GM19351 (cell line): ENCODE results near the gene OSCAR.
A peak's percentile ranks its signal among the peaks of the same experiment; 100 is the strongest.
"Not testable (repeated sequence)": the region's sequence is repeated elsewhere in the genome, so short reads cannot be mapped to it uniquely, and the experiment has no call there.

Experiments used
- ATAC-seq: cut with Tn5 transposase; IDR thresholded peaks from one replicate; pipeline ENCODE4 v1.9.1; 2021; ENCODE audit warnings: mild to moderate bottlenecking, moderate library complexity; ENCODE audit not compliant: unreplicated experiment

OSCAR gene

DNA sequence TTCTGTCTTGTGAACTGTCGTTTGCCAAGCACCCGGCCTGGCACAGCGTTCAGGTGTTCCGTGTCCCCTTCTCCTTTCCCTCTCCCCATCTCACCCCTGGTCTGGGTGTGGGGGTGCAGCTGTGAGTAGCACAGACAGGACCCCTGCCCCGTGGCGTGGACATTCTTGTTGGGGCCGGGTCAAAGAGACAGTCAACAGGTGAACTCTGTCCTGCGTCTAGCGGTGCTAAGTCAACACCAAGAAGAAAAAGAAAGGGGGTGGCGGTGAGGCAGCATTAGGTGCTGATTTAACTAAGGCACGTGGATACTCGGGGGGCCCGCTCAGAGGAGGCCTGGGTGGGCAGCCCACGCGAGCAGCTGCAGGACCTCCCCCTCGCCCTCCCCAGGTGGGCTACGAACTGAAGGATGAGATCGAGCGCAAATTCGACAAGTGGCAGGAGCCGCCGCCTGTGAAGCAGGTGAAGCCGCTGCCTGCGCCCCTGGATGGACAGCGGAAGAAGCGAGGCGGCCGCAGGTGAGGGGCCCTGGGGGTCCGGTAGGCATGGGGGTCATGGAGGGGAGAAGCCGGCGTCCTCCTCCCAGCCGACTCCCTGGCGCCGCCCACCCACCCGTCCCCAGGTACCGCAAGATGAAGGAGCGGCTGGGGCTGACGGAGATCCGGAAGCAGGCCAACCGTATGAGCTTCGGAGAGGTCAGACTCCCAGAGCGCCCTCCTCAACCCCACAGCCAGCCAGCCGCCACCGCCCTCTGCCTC lies 27.3 kb upstream of the OSCAR start:
- no peak for ATAC-seq

DNA sequence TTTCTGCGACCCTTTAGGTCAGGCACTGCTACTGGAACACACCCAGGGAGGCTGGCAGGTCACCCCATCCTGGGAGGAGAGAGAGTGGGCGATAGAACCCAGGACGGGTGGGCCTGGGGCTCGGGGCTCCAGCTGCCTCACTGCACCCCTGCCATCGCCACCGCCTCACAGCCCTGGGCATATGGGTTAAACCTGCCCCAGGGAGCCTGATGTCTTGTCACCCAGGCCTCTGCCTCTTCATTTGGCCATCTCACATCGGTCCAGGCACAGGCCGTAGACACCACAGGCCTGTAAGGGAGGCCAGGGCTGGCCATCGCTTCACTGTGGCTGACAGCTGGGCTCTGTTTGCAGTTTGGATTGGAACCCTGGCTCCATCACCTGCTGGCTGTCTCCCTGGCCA lies 25.1 kb upstream of the OSCAR start:
- no peak for ATAC-seq

DNA sequence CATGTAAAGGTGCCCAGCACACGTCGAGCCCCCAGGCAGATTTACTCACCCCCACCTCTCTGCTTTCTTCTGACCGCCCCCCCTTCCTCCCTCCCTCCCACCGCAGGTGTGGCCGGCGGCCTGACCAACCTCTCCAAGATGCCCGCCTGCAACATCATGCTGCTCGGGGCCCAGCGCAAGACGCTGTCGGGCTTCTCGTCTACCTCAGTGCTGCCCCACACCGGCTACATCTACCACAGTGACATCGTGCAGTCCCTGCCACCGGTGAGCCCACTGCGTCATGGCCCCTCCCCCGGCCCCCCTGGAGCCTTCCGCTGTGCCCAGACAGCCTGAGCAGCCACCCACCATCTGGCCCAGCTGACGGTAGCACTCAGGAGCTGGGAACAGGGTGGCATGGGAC lies 23.8 kb upstream of the OSCAR start:
- no peak for ATAC-seq

DNA sequence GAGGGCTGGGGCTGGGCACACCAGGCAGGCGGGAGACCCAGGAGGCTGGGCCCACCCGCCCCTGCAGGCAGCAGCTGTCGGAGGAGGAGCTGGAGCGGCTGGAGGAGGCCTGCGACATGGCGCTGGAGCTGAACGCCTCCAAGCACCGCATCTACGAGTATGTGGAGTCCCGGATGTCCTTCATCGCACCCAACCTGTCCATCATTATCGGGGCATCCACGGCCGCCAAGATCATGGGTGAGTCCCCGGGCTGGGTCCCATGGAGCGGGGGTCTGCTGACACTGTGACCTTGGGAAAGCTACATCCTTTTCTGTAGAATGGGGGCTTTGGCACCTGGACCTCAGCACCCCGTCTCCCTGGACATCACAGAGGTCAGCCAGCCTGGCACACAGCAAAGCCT lies 23.1 kb upstream of the OSCAR start:
- ATAC-seq: no peak

DNA sequence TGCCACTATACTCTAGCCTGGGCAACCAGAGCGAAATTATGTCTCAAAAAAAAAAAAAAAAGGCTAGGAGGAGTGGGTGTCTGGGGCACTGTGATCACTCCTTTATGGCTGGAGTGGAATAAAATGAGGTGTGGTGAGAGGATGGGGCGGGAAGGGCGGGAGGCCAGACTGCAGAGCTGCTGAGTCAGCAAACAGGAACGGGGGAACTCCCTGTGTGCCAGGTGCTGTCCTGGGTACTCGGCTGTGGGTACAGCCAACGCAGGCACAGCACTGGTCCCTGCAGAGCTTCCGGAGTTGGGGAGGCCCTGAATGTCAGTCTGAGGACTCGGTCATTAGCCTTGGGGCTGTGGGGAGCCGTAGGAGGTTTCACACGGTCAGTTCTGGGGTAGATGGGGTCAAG lies 20.7 kb upstream of the OSCAR start:
- no peak for ATAC-seq

DNA sequence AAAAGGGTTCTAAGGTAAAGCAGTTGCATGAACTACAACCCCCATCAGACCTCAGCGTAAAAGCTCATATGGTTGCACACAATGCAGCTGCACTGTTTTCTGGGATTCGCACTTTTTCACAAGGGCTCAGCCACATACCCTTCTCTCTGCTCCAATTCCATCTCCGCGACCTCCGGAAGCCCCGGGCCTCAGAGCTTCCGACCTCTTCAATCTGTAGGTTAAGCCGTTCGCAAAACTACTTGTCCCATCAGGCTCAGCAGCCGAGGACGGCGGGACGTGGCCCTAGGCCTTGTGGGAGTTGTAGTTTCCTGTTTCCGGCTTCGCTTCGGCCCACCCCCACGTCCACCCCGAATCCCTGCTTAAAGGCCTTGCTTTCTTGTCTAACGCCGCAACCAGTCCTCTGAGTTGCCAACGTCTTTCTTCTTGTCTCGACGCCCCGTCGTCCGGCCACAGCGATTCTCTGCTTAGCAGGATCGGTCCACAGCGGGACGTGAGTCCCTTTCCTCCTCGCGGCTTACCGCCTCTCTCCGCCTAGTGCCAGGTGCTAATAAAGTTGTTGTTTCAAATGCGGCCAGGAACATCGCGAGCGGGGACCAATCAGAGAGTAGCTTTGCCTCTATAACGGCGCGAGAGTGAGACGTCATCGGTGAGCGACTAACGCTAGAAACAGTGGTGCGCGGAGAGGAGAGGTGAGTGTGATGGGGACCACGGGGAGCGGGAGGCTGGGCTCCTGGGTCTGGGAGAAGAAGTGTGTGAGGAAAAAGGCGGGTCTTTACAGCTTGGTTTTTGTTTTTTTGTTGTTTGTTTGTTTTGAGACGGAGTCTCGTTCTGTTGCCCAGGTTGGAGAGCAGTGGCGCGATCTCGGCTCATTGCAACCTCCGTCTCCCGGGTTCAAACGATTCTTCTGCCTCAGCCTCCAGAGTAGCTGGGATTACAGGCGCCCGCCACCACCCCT lies 14.8 kb upstream of the OSCAR start, which contains the start of the genes PRPF31 and TFPT:
PRPF31 (plus strand) TSS at position 646 of the 955 bp plus-strand sequence. CDS start 2,525 bp downstream, outside the sequence.
TFPT (minus strand) TSS at position 549 of the 955 bp plus-strand sequence; CDS start at position 161, 388 bp downstream.
- ATAC-seq: peak; percentile 86

DNA sequence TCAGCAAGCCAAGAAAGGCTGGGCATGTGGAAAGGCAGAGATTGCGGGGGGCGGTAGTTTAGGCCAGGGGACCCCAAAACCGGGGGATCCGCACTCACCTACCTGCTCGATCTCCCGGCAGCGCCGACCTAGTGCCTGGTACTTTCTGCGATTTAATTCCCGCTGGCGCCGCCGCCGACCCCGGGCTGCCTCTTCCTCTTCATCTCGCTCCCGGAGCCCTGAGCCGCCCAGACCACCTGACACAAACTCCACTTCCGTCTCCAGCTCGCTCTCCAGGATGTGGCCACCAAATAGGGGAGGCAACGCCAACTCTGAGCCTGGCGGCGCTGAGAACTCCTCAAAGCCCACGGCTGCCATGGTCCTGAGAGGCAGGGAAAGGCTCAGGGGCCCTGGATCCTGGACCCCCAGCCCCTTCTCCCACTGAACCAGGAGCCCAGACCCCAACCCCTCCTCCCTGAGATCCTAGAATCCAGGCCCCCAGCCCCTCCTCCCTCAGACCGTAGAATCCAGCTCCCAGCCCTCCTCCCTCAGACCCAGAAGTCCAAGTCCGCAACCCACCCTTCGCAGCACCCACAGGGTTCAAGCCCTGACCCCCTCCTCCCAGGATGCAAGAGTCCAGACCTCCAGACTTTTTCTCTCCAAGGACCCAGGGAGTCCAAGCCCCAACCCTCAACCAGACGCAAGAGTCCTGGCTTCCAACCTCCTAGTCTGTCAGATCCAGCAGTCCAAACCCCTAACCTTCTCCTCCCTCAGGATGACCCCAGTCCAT lies 13.9 kb upstream of the OSCAR start:
- ATAC-seq: no peak

DNA sequence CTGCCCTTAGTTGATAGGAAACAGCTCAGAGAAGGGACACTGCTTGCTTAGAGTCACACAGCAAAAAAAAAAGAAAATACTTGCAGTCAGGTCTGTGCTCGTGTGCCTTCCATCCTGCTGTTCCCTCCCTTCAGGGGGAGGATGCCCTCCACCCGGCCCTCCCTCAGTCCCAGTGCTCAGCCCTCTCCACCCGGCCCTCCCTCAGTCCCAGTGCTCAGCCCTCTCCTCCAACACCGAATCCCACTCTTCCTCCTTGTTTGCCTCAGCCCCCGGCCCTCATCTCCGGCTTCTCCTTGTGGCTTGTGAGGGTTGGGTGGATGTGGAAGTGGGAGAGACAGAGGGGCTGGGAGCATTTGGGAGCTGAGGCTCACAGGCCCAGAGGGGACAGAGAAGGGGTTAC lies 9.0 kb upstream of the OSCAR start:
- ATAC-seq: no peak

DNA sequence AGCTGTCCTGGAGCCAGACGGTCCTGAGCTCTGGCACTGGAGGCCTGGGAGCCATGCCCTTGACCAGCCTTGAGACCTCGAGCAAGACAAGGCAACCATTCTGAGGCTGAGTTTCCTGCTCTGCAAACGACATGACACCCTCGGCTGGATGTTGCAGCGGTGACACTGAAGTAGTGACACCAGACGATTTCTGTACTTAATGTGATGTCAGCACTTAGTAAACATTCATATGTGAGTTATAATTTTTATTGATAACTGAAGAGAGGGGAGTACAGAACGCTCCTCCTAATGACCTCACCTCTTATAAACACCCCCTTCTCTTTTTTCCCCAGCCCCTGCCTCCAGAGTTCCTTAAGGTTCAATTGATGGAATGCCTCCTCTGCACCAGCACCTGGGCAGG lies 7.9 kb upstream of the OSCAR start:
- no peak for ATAC-seq

DNA sequence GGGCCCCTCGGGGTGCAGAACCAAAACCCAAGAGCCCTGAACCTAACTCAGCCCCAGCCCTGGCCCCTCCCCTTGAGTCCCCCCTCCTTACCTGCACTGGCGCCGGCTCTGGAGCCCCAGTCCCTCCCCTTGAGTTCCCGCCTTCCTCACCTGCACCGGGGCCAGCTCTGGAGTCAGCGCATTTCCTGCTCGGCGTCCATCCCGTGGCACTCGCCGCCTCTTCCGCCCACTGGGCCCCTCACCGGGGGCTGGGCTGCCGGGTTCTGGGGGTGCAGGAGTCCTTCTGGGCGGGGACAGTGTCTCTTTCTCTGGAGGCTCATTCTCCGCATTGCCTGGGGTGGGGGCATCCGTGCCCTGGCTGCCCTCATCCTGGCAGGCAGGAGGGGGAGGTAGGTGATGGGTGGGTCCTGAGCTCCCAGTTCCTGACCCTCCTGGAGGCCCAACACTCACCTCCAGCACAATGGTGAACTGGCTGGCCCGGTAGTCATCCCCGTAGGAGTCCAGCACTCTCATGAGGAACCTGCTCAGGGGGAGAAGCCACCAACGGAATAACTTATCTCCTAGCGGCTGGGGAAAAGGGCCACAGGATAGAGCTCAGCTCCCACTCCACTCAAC lies 7.4 kb upstream of the OSCAR start:
- ATAC-seq: no peak

DNA sequence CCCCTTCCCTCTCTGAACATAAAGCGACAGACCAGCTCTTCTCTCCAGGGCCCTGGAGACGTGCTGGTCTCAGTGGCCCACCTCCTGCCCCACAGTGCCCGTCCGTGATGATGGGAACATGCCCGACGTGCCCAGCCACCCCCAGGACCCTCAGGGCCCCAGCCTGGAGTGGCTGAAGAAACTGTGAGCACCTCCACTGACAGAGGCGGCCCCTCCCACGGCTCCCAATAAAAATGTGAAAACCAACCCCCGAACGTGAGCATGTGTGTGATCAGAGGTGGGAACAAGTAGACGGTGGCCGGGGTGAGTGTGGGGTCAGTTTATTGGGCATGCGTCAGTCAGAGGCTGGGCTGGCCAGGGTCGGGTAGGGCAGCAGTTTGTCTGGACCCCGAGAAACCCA lies 6.1 kb upstream of the OSCAR start:
- ATAC-seq: no peak

DNA sequence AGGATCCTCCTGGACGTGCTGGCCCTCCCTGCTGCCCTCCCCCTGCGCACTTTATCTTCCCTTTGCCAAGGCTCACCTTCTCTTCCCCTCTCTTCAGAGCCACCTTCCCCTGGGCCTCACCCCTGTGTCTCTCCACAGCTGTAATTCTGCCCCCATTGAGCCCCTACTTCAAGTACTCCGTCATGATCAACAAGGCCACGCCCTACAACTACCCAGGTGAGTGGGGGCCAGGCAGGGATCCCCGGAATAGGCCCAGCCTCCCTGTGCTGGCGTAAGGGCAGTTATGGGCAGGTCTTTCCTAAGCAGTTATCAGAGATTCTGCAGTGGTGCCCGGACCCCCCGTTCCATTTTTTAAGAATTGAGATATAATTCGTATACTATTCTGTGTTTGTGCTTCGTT lies 5.2 kb upstream of the OSCAR start:
- ATAC-seq: no peak

DNA sequence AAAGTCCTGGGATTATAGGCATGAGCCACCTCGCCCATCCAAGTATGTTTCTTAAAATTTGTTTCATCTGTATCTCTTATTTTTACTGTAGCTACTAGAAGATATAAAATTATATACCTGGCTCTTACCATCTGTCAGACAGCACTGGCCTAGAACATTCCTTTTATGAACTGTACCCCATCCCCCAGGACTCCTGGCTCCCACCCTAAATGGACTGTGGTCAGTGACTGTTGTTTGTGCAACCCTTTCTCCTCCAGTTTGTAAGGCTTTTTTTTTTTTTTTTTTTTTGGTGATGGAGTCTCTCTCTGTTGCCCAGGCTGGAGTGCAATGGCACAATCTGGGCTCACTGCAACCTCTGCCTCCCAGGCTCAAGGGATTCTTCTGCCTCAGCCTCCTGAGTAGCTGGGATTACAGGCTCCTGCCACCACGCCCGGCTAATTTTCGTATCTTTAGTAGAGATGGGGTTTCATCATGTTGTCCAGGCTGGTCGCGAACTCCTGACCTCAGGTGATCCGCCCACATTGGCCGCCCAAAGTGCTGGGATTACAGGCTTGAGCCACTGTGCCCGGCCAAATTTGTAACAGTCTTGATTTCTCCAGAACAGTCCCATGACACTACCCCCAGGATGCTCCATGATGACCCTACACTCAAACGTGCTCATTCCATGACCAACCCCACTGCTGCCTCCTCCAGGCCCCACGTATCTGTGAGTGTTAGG lies 4.6 kb upstream of the OSCAR start:
- ATAC-seq: no peak

DNA sequence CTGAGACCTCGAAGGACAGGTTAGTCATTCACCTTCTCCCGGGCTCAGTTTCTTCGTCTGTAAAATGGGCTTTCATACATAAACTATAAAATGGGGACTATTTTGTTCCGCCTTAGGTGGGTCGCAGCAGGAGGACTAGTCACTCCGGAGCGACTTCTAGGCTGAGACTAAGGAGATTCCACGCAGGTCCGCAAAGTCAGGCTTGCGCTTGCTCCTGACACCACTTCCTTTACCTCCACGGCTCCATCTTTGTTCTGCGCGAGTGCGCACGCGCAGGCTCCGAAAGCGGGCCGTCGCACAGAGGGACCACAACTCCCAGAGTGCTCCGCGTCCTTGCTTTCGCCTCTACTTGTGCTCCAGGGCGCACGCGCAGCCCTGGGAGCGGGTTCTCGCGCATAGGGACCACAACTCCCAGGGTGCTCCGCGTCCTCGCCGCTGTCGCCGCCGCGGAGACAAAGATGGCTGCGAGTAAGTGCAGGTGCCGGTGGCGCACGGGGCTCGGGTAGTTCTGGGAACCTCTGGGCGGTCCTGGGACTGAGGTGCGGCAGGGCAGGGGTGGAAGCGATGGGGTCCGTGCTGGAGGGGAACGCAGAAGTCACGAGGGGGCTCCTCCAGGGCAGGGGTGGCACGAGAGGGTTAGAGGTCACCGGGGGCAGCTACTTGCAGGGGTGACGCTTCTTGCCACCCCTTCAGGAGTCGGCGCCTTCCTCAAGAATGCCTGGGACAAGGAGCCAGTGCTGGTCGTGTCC lies 2.0 kb upstream of the OSCAR start, which contains the start of gene NDUFA3:
NDUFA3 (plus strand) TSS at position 435 of the 749 bp plus-strand sequence; CDS start at position 459, 24 bp downstream.
- ATAC-seq: peak; percentile 97

DNA sequence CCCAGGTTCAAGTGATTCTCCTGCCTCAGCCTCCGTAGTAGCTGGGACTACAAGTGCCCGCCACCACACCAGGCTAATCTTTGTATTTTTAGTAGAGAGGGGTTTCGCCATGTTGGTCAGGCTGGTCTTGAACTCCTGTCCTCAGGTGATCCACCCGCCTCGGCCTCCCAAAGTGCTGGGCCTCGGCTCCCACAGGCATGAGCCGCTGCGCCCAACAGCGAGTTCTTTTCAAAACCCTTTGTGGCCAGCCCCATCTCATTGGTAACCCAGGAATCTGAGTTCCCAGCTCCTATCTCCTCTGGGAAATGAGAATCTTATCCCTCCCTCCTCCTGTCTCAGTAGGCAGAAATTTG lies 724 bp downstream of the OSCAR start:
- not testable (repeated sequence) for ATAC-seq

DNA sequence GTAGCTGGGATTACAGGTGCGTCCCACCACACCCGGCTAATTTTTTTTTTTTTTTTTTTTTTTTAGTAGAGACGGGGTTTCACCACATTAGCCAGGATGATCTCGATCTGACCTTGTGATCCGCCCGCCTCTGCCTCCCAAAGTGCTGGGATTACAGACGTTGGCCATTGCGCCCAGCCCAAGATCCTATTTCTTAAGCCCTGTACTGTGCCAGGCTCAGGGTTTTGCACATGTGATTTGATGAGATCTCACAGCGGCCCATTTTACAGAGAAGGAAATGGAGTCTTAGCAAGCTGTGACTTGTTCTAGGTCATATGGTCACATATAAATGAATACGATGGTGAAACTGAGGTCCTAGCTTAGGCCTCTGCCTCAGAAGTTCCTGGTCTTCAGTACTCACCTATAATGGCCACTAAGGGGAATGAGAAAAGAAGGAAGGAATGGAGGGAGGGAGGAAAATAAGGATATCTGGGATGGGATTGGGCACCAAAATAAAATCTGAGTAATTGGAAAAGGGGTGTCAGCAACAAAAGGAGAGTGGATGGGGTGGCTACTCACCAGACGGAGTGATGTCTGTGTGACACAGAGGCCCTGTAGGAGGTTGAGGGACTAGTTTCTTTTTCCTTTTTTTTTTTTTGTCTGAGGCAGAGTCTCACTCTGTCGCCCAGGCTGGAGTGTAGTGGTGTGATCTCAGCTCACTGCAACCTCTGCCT lies 1.3 kb downstream of the OSCAR start:
- ATAC-seq: no peak

DNA sequence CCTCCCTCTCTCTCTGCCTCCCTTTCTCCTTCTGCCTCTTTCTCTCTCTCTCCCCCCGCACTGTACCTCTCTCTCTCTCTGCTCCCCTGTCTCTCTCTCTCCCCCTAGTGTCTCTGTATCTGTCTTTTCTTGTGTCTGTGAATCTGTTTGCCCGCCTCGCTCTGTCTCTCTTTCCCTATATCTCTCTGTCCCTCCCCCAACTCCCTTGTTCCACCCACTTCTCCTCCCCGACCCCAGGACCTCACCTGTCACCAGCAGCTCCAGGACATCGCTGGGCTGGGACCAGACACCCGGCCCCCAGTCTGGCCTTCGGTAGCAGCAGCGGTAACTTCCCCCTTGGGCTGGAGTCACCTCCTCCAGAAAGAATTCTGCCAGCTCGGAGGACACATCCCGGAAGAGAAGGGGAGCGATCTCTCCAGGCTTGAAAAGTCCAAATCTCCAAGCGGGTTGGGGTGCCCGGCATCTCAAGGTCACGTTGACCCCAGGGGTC lies 3.9 kb downstream of the OSCAR start:
- no peak for ATAC-seq

DNA sequence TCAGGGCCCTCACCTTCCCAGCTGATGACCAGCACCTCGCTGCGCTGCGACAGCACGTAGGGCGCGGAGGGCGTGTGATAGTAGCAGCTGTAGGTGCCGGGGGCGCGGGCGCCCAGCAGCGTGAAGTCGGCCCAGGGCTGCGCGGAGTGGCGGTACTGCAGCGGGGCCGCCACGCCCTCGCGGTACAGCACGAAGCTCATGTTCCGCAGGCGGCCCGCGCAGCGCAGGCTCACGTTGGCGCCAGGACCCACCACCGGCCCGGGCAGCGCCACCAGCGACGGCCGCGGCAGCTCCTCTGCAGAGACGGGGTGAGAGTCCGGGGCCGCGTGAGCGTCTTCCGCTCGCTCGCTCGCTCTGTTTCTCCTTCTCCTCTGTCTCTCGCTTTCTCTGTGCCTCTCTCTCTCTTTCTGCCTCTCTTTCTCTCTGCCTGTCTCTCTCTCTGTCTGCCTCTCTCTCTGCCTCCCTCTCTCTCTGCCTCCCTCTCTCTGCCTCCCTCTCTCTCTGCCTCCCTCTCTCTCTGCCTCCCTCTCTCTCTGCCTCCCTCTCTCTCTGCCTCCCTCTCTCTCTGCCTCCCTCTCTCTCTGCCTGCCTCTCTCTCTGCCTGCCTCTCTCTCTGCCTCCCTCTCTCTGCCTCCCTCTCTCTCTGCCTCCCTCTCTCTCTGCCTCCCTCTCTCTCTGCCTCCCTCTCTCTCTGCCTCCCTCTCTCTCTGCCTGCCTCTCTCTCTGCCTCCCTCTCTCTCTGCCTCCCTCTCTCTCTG lies 4.6 kb downstream of the OSCAR start:
- not testable (repeated sequence) for ATAC-seq
